Measurements from ENCODE around the gene RASGRF1.
"Not testable (repeated sequence)": the region's sequence is repeated elsewhere in the genome, so short reads cannot be mapped to it uniquely, and the experiment has no call there.

RASGRF1 gene

GRCh38 chr15:79035814-79036213 is 54.8 kb downstream of the RASGRF1 start:
- DNase-seq = no peak

GRCh38 chr15:79035111-79035601 is 55.4 kb downstream of the RASGRF1 start:
- no peak for DNase-seq

GRCh38 chr15:79034284-79034683 is 56.3 kb downstream of the RASGRF1 start:
- no peak for DNase-seq

- DNase-seq = no peak
These were observed 57.9 kb downstream of the RASGRF1 start for GRCh38 chr15:79032656-79033055.

GRCh38 chr15:79031821-79032220 is 58.8 kb downstream of the RASGRF1 start:
- DNase-seq = no peak

GRCh38 chr15:79031201-79031600 is 59.4 kb downstream of the RASGRF1 start:
- DNase-seq = no peak

- DNase-seq = no peak
These were observed 60.1 kb downstream of the RASGRF1 start for GRCh38 chr15:79030470-79030869.

GRCh38 chr15:79028411-79028964 is 62.1 kb downstream of the RASGRF1 start:
- no peak for DNase-seq

- no peak for DNase-seq
These were observed 62.8 kb downstream of the RASGRF1 start for GRCh38 chr15:79027532-79028410.

- DNase-seq = no peak
These were observed 64.8 kb downstream of the RASGRF1 start for GRCh38 chr15:79025802-79026201.

GRCh38 chr15:79025201-79025600 is 65.4 kb downstream of the RASGRF1 start:
- DNase-seq = no peak

- not testable (repeated sequence) for DNase-seq
These were observed 66.1 kb downstream of the RASGRF1 start for GRCh38 chr15:79024493-79024892.

- no peak for DNase-seq
These were observed 66.7 kb downstream of the RASGRF1 start for GRCh38 chr15:79023918-79024317.

GRCh38 chr15:79023546-79023890 is 67.1 kb downstream of the RASGRF1 start:
- no peak for DNase-seq

GRCh38 chr15:79018960-79019359 is 71.6 kb downstream of the RASGRF1 start:
- no peak for DNase-seq

- DNase-seq = no peak
These were observed 72.6 kb downstream of the RASGRF1 start for GRCh38 chr15:79017953-79018352.

GRCh38 chr15:79016527-79017170 is 73.9 kb downstream of the RASGRF1 start:
- DNase-seq = no peak

- DNase-seq = no peak
These were observed 75.2 kb downstream of the RASGRF1 start for GRCh38 chr15:79015416-79015815.

- no peak for DNase-seq
These were observed 80.3 kb downstream of the RASGRF1 start for GRCh38 chr15:79010278-79010677.

GRCh38 chr15:79009379-79009778 is 81.2 kb downstream of the RASGRF1 start:
- no peak for DNase-seq

GRCh38 chr15:79008659-79009058 is 81.9 kb downstream of the RASGRF1 start:
- DNase-seq = no peak

- DNase-seq = no peak
These were observed 83.5 kb downstream of the RASGRF1 start for GRCh38 chr15:79007066-79007465.

GRCh38 chr15:79006071-79006470 is 84.5 kb downstream of the RASGRF1 start:
- no peak for DNase-seq

- no peak for DNase-seq
These were observed 86.2 kb downstream of the RASGRF1 start for GRCh38 chr15:79004336-79004735.

Measured in stimulated activated CD4-positive, alpha-beta T cell treated with anti-CD3 and anti-CD28 coated beads, Interleukin-12 subunit alpha, Interleukin-12 subunit beta, amount 100 ng/mL, for 4 hours (primary cell).